Osteoblast (primary cell): Measurements from ENCODE around the gene PDXDC1. TPM values are rescaled to one million over a fixed set of nuclear protein-coding genes. Genes with fewer than 3 reads are reported as not detected.

Experiments used
- DNase-seq: peaks from one replicate; pipeline ENCODE4 v3.0.0; 2011; ENCODE audit warnings: low spot score, mixed read lengths; ENCODE audit not compliant: insufficient read length; ENCODE audit errors: missing footprints
- H2AFZ ChIP-seq: 2 replicates; pipeline ENCODE4 v1.6.0; 2011; ENCODE audit warnings: mild to moderate bottlenecking, low read length
- H3K27ac ChIP-seq: 2 replicates; pipeline ENCODE4 v1.5.1; 2011; ENCODE audit warnings: mild to moderate bottlenecking, low read depth, low read length, moderate library complexity
- H3K27me3 ChIP-seq: 2 replicates; pipeline ENCODE4 v1.6.0; 2012; ENCODE audit warnings: mild to moderate bottlenecking, control low read depth, inconsistent platforms, low read length, moderate library complexity; ENCODE audit not compliant: insufficient read depth
- H3K36me3 ChIP-seq: 2 replicates; pipeline ENCODE4 v1.5.1; 2011; ENCODE audit warnings: mild to moderate bottlenecking, low read length, control low read depth, moderate library complexity; ENCODE audit not compliant: insufficient read depth
- H3K4me1 ChIP-seq: 2 replicates; pipeline ENCODE4 v1.5.1; 2011; ENCODE audit warnings: mild to moderate bottlenecking, low read length, control low read depth, moderate library complexity; ENCODE audit not compliant: insufficient read depth
- H3K4me2 ChIP-seq: 2 replicates; pipeline ENCODE4 v1.6.0; 2011; ENCODE audit warnings: mild to moderate bottlenecking, low read length; ENCODE audit not compliant: insufficient read depth
- H3K4me3 ChIP-seq: fragments of 200-600 bp; sonication (generic); 3 replicates; pipeline ENCODE4 v1.5.1; 2012; ENCODE audit warnings: mild to moderate bottlenecking, low read length, inconsistent platforms; ENCODE audit not compliant: insufficient read depth
- H3K79me2 ChIP-seq: 2 replicates; pipeline ENCODE4 v1.6.0; 2012; ENCODE audit warnings: mild to moderate bottlenecking, low read length, control low read depth, inconsistent platforms; ENCODE audit not compliant: insufficient read depth
- H3K9me3 ChIP-seq: 2 replicates; pipeline ENCODE4 v1.5.1; 2011; ENCODE audit warnings: low read depth, low read length, control low read depth
- H4K20me1 ChIP-seq: 2 replicates; pipeline ENCODE4 v1.6.0; 2012; ENCODE audit warnings: mild to moderate bottlenecking, low read length, control low read depth; ENCODE audit not compliant: insufficient read depth
- total RNA-seq: library from RNA; depleted of rRNA; stranded (reverse); fragments of >200 nt; gene quantifications from 2 replicates; pipeline ENCODE4 v1.2.3, GENCODE V29; 2012
- TF ChIP-seq, protein P1 (sequence below): IDR thresholded peaks from 2 replicates; pipeline ENCODE4 v1.5.1; 2011; ENCODE audit warnings: mild to moderate bottlenecking, low read depth, low read length, moderate library complexity; ENCODE audit errors: extremely low read depth

PDXDC1 gene
- total RNA-seq, 1 donor: 82.5 TPM

- no peak overlapping the region for H3K4me3 ChIP-seq
- H4K20me1 ChIP-seq: peaks cover 4% of the 10 kb centered on the region
- no peak for DNase-seq
- no peak overlapping the region for H3K4me2 ChIP-seq
- H3K4me1 ChIP-seq: peaks cover 10% of the 10 kb centered on the region
- H2AFZ ChIP-seq: no peak overlapping the region
- H3K9me3 ChIP-seq: no peaks in the 10 kb centered on the region
- H3K36me3 ChIP-seq: peaks cover 93% of the 10 kb centered on the region
- H3K27me3 ChIP-seq: no peaks in the 10 kb centered on the region
- no peak overlapping the region for H3K27ac ChIP-seq
- H3K79me2 ChIP-seq: no peaks in the 10 kb centered on the region
- TF ChIP-seq, protein P1, sequence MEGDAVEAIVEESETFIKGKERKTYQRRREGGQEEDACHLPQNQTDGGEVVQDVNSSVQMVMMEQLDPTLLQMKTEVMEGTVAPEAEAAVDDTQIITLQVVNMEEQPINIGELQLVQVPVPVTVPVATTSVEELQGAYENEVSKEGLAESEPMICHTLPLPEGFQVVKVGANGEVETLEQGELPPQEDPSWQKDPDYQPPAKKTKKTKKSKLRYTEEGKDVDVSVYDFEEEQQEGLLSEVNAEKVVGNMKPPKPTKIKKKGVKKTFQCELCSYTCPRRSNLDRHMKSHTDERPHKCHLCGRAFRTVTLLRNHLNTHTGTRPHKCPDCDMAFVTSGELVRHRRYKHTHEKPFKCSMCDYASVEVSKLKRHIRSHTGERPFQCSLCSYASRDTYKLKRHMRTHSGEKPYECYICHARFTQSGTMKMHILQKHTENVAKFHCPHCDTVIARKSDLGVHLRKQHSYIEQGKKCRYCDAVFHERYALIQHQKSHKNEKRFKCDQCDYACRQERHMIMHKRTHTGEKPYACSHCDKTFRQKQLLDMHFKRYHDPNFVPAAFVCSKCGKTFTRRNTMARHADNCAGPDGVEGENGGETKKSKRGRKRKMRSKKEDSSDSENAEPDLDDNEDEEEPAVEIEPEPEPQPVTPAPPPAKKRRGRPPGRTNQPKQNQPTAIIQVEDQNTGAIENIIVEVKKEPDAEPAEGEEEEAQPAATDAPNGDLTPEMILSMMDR: no peak
Measured at GRCh38 chr16:15037003-15037402, 62.2 kb downstream of the PDXDC1 start.

DNA sequence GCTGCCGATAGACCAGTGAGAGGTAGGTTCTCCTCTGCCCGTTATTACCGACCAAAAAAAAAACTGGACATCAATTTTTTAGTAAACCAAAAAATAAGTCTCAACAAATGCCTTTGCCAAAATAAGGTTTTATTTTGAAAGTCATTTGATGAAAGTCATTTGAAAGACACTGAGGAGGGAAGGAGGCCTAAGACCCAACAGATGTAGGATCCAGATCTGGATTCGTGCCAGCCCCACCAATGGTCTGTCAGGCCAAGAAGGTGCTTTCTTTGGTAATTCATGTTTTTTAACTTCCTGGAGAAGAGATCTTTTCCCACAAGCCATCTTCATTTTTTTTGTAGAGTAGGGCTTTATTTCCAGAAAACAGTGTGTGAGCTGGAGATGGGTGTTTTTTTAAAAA lies 62.9 kb downstream of the PDXDC1 start:
- Histone ChIP-seq H3K79me2 (peaks cover 3% of the 10 kb centered on the region), H4K20me1 (peaks cover 4% of the 10 kb centered on the region), H3K4me2 (no peak overlapping the region), H3K9me3 (no peaks in the 10 kb centered on the region), H3K36me3 (peaks cover 85% of the 10 kb centered on the region), H2AFZ (no peak overlapping the region), H3K27me3 (no peaks in the 10 kb centered on the region), H3K4me1 (peaks cover 11% of the 10 kb centered on the region), H3K27ac (no peak overlapping the region), H3K4me3 (no peak overlapping the region)
- no peak for DNase-seq
- TF ChIP-seq, protein P1: no peak

DNA sequence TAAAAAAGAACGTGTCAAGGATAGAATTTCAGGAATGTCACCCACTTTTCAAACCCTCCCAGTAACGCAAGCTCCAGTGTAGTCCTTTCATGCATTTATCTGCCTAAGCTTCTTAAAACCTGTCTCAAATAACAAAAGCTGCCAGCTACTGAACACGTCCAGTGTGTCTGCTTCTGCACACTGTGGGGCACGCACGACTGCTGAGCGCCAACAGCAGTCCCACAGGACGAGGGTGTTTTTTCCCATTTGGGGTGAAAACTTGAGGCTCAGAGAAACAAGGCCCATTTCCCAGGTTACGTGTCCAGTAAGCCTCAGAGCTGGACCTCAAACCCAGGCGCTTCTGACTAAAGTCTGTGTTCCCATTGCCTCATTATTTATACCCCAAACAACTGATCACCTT lies 63.9 kb downstream of the PDXDC1 start:
- no peak overlapping the region for H3K4me2 ChIP-seq
- no peaks in the 10 kb centered on the region for H3K9me3 ChIP-seq
- peaks cover 3% of the 10 kb centered on the region for H3K79me2 ChIP-seq
- peaks cover 76% of the 10 kb centered on the region for H3K36me3 ChIP-seq
- H3K27ac ChIP-seq: no peak overlapping the region
- no peak for DNase-seq
- TF ChIP-seq, protein P1: no peak
- H2AFZ ChIP-seq: no peak overlapping the region
- peaks cover 4% of the 10 kb centered on the region for H4K20me1 ChIP-seq
- peaks cover 11% of the 10 kb centered on the region for H3K4me1 ChIP-seq
- no peak overlapping the region for H3K4me3 ChIP-seq
- H3K27me3 ChIP-seq: no peaks in the 10 kb centered on the region

GRCh38 chr16:15041271-15042004 lies 66.6 kb downstream of the PDXDC1 start:
- Histone ChIP-seq H3K4me1 (peaks cover 11% of the 10 kb centered on the region), H3K27me3 (no peaks in the 10 kb centered on the region), H3K4me2 (peak overlapping the region; percentile 1), H3K36me3 (peaks cover 48% of the 10 kb centered on the region), H3K27ac (peak overlapping the region; percentile 6), H3K79me2 (peaks cover 8% of the 10 kb centered on the region), H3K4me3 (no peak overlapping the region), H4K20me1 (peaks cover 4% of the 10 kb centered on the region), H2AFZ (no peak overlapping the region), H3K9me3 (no peaks in the 10 kb centered on the region)
- peak; percentile 94 for DNase-seq
- TF ChIP-seq, protein P1: peak; percentile 25
